Measurements from ENCODE around the gene LRRC34.

DNA sequence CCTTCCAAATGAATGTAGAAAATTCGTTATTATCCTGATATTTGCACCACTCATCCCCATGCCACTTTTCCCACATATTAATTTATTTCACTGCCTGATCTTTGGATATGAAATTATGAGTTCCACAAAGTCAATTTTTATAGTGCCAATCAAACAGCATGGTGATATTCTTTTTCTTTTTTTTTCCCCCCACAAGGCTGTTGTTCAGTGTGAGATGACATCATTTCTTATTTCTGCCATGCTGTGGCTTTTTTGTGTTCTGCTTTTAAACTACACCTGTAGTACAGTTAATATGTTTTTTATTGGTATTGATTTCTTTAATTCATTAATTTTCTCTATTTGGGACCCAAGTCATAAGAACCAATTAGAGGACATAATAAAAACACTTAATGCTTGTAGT lies 24.9 kb downstream of the LRRC34 start:
- TF ChIP-seq RAD21 (IDR thresholded peaks at IDR 0.05 in 1 of 2, conservative IDR thresholded peaks at IDR 0.05 in 1 of 2; ENCODE audit: low read depth in 2 of 2, low read length in 2 of 2): no peak
- TF ChIP-seq EP300 (IDR thresholded peaks at IDR 0.05; ENCODE audit: borderline replicate concordance in 1 of 2, low read depth in 2 of 2, low read length in 2 of 2): no peak
- TF ChIP-seq, protein P1, sequence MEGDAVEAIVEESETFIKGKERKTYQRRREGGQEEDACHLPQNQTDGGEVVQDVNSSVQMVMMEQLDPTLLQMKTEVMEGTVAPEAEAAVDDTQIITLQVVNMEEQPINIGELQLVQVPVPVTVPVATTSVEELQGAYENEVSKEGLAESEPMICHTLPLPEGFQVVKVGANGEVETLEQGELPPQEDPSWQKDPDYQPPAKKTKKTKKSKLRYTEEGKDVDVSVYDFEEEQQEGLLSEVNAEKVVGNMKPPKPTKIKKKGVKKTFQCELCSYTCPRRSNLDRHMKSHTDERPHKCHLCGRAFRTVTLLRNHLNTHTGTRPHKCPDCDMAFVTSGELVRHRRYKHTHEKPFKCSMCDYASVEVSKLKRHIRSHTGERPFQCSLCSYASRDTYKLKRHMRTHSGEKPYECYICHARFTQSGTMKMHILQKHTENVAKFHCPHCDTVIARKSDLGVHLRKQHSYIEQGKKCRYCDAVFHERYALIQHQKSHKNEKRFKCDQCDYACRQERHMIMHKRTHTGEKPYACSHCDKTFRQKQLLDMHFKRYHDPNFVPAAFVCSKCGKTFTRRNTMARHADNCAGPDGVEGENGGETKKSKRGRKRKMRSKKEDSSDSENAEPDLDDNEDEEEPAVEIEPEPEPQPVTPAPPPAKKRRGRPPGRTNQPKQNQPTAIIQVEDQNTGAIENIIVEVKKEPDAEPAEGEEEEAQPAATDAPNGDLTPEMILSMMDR (IDR thresholded peaks at IDR 0.05; ENCODE audit: control extremely low read depth in 1 of 3, insufficient read depth in 1 of 3, low read depth in 1 of 3, low read length in 3 of 3): no peak
- TF ChIP-seq, protein P2, sequence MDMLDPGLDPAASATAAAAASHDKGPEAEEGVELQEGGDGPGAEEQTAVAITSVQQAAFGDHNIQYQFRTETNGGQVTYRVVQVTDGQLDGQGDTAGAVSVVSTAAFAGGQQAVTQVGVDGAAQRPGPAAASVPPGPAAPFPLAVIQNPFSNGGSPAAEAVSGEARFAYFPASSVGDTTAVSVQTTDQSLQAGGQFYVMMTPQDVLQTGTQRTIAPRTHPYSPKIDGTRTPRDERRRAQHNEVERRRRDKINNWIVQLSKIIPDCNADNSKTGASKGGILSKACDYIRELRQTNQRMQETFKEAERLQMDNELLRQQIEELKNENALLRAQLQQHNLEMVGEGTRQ (IDR thresholded peaks at IDR 0.05; ENCODE audit: low read length): no peak

Measured in H1 (cell line).